ENCODE data around the gene CCDC69.

CCDC69 gene

GRCh38 chr5:151231359-151231758 is 7.5 kb upstream of the CCDC69 start:
- DNase-seq (ENCODE audit: low read depth) = peak; percentile 9
- TF ChIP-seq CTCF (conservative IDR thresholded peaks at IDR 0.05; ENCODE audit: control insufficient read depth, insufficient read depth, low read depth, low read length) = no peak
- no peak overlapping the region for H3K4me3 ChIP-seq (ENCODE audit: control insufficient read depth, low read depth, low read length)

- TF ChIP-seq CTCF (conservative IDR thresholded peaks at IDR 0.05; ENCODE audit: control insufficient read depth, insufficient read depth, low read depth, low read length) = no peak
- DNase-seq (ENCODE audit: low read depth) = no peak
- no peak overlapping the region for H3K4me3 ChIP-seq (ENCODE audit: control insufficient read depth, low read depth, low read length)
Observed at GRCh38 chr5:151230048-151230680, 6.3 kb upstream of the CCDC69 start.

GRCh38 chr5:151228986-151229385 is 5.1 kb upstream of the CCDC69 start:
- H3K4me3 ChIP-seq (ENCODE audit: control insufficient read depth, low read depth, low read length) = no peak overlapping the region
- no peak for DNase-seq (ENCODE audit: low read depth)
- no peak for TF ChIP-seq CTCF (conservative IDR thresholded peaks at IDR 0.05; ENCODE audit: control insufficient read depth, insufficient read depth, low read depth, low read length)

GRCh38 chr5:151227918-151228447 is 4.1 kb upstream of the CCDC69 start:
- DNase-seq (ENCODE audit: low read depth) = peak; percentile 25
- H3K4me3 ChIP-seq (ENCODE audit: control insufficient read depth, low read depth, low read length) = no peak overlapping the region
- no peak for TF ChIP-seq CTCF (conservative IDR thresholded peaks at IDR 0.05; ENCODE audit: control insufficient read depth, insufficient read depth, low read depth, low read length)

GRCh38 chr5:151225475-151225874 is 1.6 kb upstream of the CCDC69 start:
- no peak for DNase-seq (ENCODE audit: low read depth)
- no peak for TF ChIP-seq CTCF (conservative IDR thresholded peaks at IDR 0.05; ENCODE audit: control insufficient read depth, insufficient read depth, low read depth, low read length)

GRCh38 chr5:151225071-151225470 is 1.2 kb upstream of the CCDC69 start:
- no peak for DNase-seq (ENCODE audit: low read depth)
- no peak overlapping the region for H3K4me3 ChIP-seq (ENCODE audit: control insufficient read depth, low read depth, low read length)
- no peak for TF ChIP-seq CTCF (conservative IDR thresholded peaks at IDR 0.05; ENCODE audit: control insufficient read depth, insufficient read depth, low read depth, low read length)

More at GRCh38 chr5:151225475-151225874, 1.6 kb upstream of the CCDC69 start:
- H3K4me3 ChIP-seq (ENCODE audit: control insufficient read depth, low read depth, low read length) = no peak overlapping the region

Measured in fibroblast of mammary gland (primary cell).